ENCODE results near the gene KATNB1.

DNA sequence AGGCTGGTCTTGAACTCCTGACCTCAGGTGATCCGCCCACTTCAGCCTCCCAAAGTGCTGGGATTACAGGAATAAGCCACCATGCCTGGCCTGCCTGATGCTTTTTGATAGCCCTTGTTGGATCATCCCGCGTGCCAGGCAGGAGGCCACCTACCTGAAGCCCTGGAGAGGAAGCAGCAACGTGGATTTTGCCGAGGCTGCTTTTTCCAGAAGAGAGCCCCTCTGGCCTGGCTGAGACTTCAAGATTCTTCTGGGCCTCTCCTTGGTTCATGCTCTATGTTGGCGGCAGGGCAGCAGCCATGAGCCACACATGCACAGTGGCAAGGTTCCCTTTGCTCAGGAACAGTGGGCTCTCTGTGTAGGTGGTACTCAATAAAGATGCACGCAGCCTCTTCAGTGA lies 11.5 kb downstream of the KATNB1 start:
- TF ChIP-seq CTCF (conservative IDR thresholded peaks at IDR 0.05; ENCODE audit: low read length) (no peak), EZH2phosphoT487 (IDR thresholded peaks at IDR 0.05; ENCODE audit: borderline replicate concordance, low read depth, low read length) (no peak)

Data from OCI-LY7 (cell line).